ENCODE data around the gene SLC15A4.
"Not testable (repeated sequence)": the region's sequence is repeated elsewhere in the genome, so short reads cannot be mapped to it uniquely, and the experiment has no call there.

Gene SLC15A4

GRCh38 chr12:128843538-128843937 lies 19.8 kb upstream of the SLC15A4 start:
- POLR2A ChIA-PET = no interaction called here
- TF ChIP-seq CTCF (IDR thresholded peaks at IDR 0.05; ENCODE audit: control extremely low read depth, extremely low read depth, low read depth, missing control alignments) = no peak
- DNase-seq (ENCODE audit: extremely low spot score) = no peak
- CTCF ChIA-PET = interaction anchor here (1.0 to 1.4 kb wide), 2 partner anchors 9 to 14 kb away, joined by 3 to 4 read pairs; no protein-coding TSS in a partner anchor

- no peak for DNase-seq (ENCODE audit: extremely low spot score)
- CTCF ChIA-PET = interaction anchor here (1.4 kb wide), 1 partner anchor 13 kb away, joined by 3 read pairs; no protein-coding TSS in a partner anchor
- POLR2A ChIA-PET = no interaction called here
- TF ChIP-seq CTCF (IDR thresholded peaks at IDR 0.05; ENCODE audit: control extremely low read depth, extremely low read depth, low read depth, missing control alignments) = no peak
Measured at GRCh38 chr12:128842579-128842978, 18.8 kb upstream of the SLC15A4 start.

GRCh38 chr12:128840862-128841468 lies 17.2 kb upstream of the SLC15A4 start:
- TF ChIP-seq CTCF (IDR thresholded peaks at IDR 0.05; ENCODE audit: control extremely low read depth, extremely low read depth, low read depth, missing control alignments) = no peak
- no peak for DNase-seq (ENCODE audit: extremely low spot score)
- CTCF ChIA-PET = interaction anchor here (1.0 to 1.5 kb wide), 3 partner anchors 10 to 17 kb away, joined by 3 to 5 read pairs (median 4); partner anchors contain the start of gene SLC15A4
- POLR2A ChIA-PET = no interaction called here

GRCh38 chr12:128839885-128840284 lies 16.1 kb upstream of the SLC15A4 start:
- POLR2A ChIA-PET; DNase-seq (ENCODE audit: extremely low spot score): not testable (repeated sequence)
- CTCF ChIA-PET = interaction anchor here (0.7 to 1.5 kb wide), 3 partner anchors 10 to 18 kb away, joined by 3 to 4 read pairs (median 3); no protein-coding TSS in a partner anchor

GRCh38 chr12:128833418-128833817 lies 9.7 kb upstream of the SLC15A4 start:
- ChIA-PET CTCF (interaction anchor here (1.4 kb wide), 1 partner anchor 11 kb away, joined by 4 read pairs; no protein-coding TSS in a partner anchor), POLR2A (no interaction called here)
- no peak for TF ChIP-seq CTCF (IDR thresholded peaks at IDR 0.05; ENCODE audit: control extremely low read depth, extremely low read depth, low read depth, missing control alignments)
- DNase-seq (ENCODE audit: extremely low spot score) = no peak

GRCh38 chr12:128830505-128830893 lies 6.7 kb upstream of the SLC15A4 start:
- POLR2A ChIA-PET = interaction anchor here (1.9 kb wide), 1 partner anchor 19 kb away, joined by 9 read pairs; no protein-coding TSS in a partner anchor
- CTCF ChIA-PET = interaction anchor here (1.0 to 2.2 kb wide), 7 partner anchors 8 to 32 kb away, joined by 3 to 10 read pairs (median 3); no protein-coding TSS in a partner anchor
- DNase-seq (ENCODE audit: extremely low spot score) = peak; percentile 59
- no peak for TF ChIP-seq CTCF (IDR thresholded peaks at IDR 0.05; ENCODE audit: control extremely low read depth, extremely low read depth, low read depth, missing control alignments)

GRCh38 chr12:128829861-128830504 lies 6.2 kb upstream of the SLC15A4 start:
- peak; percentile 78 for DNase-seq (ENCODE audit: extremely low spot score)
- ChIA-PET CTCF (interaction anchor here (0.9 to 2.2 kb wide), 8 partner anchors 8 to 35 kb away, joined by 3 to 10 read pairs (median 3); no protein-coding TSS in a partner anchor), POLR2A (interaction anchor here (0.7 to 1.9 kb wide), 3 partner anchors 10 to 24 kb away, joined by 3 to 9 read pairs (median 5); partner anchors contain the start of gene GLT1D1)
- no peak for TF ChIP-seq CTCF (IDR thresholded peaks at IDR 0.05; ENCODE audit: control extremely low read depth, extremely low read depth, low read depth, missing control alignments)
